ENCODE data around the gene MYO9B.

Gene MYO9B

GRCh38 chr19:17109962-17110598 is 34.5 kb downstream of the MYO9B start:
- in situ Hi-C loops (cut with MboI; ENCODE audit: low sequenced_read_pairs), result no loop called here

GRCh38 chr19:17110599-17110966 is 35.0 kb downstream of the MYO9B start:
- in situ Hi-C loops (cut with MboI; ENCODE audit: low sequenced_read_pairs), result no loop called here

- in situ Hi-C loops (cut with MboI; ENCODE audit: low sequenced_read_pairs), result no loop called here
Measured at GRCh38 chr19:17111766-17112165, 36.2 kb downstream of the MYO9B start.

GRCh38 chr19:17112271-17112670 is 36.7 kb downstream of the MYO9B start:
- in situ Hi-C loops (cut with MboI; ENCODE audit: low sequenced_read_pairs), result no loop called here

- in situ Hi-C loops (cut with MboI; ENCODE audit: low sequenced_read_pairs), result no loop called here
Measured at GRCh38 chr19:17112700-17113099, 37.1 kb downstream of the MYO9B start.

GRCh38 chr19:17113127-17113785 is 37.7 kb downstream of the MYO9B start:
- in situ Hi-C loops (cut with MboI; ENCODE audit: low sequenced_read_pairs), result no loop called here

GRCh38 chr19:17114414-17114831 is 38.8 kb downstream of the MYO9B start:
- in situ Hi-C loops (cut with MboI; ENCODE audit: low sequenced_read_pairs), result no loop called here

GRCh38 chr19:17116996-17117702 is 41.6 kb downstream of the MYO9B start:
- in situ Hi-C loops (cut with MboI; ENCODE audit: low sequenced_read_pairs), result no loop called here

GRCh38 chr19:17118957-17119356 is 43.4 kb downstream of the MYO9B start:
- in situ Hi-C loops (cut with MboI; ENCODE audit: low sequenced_read_pairs), result no loop called here

GRCh38 chr19:17121736-17122293 is 46.2 kb downstream of the MYO9B start:
- in situ Hi-C loops (cut with MboI; ENCODE audit: low sequenced_read_pairs), result no loop called here

GRCh38 chr19:17123041-17123440 is 47.5 kb downstream of the MYO9B start:
- in situ Hi-C loops (cut with MboI; ENCODE audit: low sequenced_read_pairs), result no loop called here

- in situ Hi-C loops (cut with MboI; ENCODE audit: low sequenced_read_pairs), result no loop called here
Measured at GRCh38 chr19:17124025-17124424, 48.4 kb downstream of the MYO9B start.

- in situ Hi-C loops (cut with MboI; ENCODE audit: low sequenced_read_pairs), result no loop called here
Measured at GRCh38 chr19:17125062-17125727, 49.6 kb downstream of the MYO9B start.

- in situ Hi-C loops (cut with MboI; ENCODE audit: low sequenced_read_pairs), result no loop called here
Measured at GRCh38 chr19:17125728-17126677, 50.4 kb downstream of the MYO9B start.

- in situ Hi-C loops (cut with MboI; ENCODE audit: low sequenced_read_pairs), result no loop called here
Measured at GRCh38 chr19:17127671-17128070, 52.1 kb downstream of the MYO9B start.

GRCh38 chr19:17128403-17128802 is 52.8 kb downstream of the MYO9B start:
- in situ Hi-C loops (cut with MboI; ENCODE audit: low sequenced_read_pairs), result no loop called here

- in situ Hi-C loops (cut with MboI; ENCODE audit: low sequenced_read_pairs), result no loop called here
Measured at GRCh38 chr19:17128820-17129219, 53.2 kb downstream of the MYO9B start.

- in situ Hi-C loops (cut with MboI; ENCODE audit: low sequenced_read_pairs), result no loop called here
Measured at GRCh38 chr19:17129377-17129776, 53.8 kb downstream of the MYO9B start.

- in situ Hi-C loops (cut with MboI; ENCODE audit: low sequenced_read_pairs), result no loop called here
Measured at GRCh38 chr19:17135001-17135853, 59.6 kb downstream of the MYO9B start.
